ENCODE data around the gene PKNOX2. TPM values are rescaled to one million over a fixed set of nuclear protein-coding genes. Genes with fewer than 3 reads are reported as not detected.

The PKNOX2 gene
- total RNA-seq, 1 donor from 2014 or later, result 39.9 TPM

GRCh38 chr11:125301346-125301745, 136.8 kb downstream of the PKNOX2 start:
- no peaks in the 10 kb centered on the region for H3K27me3 Mint-ChIP-seq
- no peak overlapping the region for H3K27ac Mint-ChIP-seq
- peaks cover 2% of the 10 kb centered on the region for H3K4me1 Mint-ChIP-seq (ENCODE audit: low read depth)
- H3K9me3 Mint-ChIP-seq (ENCODE audit: low read depth), result no peaks in the 10 kb centered on the region
- TF ChIP-seq CTCF (IDR thresholded peaks at IDR 0.05; ENCODE audit: unreplicated experiment), result no peak
- peaks cover 4% of the 10 kb centered on the region for H3K36me3 Mint-ChIP-seq (ENCODE audit: insufficient read depth)
- no peak overlapping the region for H3K4me3 Mint-ChIP-seq (ENCODE audit: low read depth)
- no peak for DNase-seq (ENCODE audit: low spot score, unreplicated experiment)

- no peaks in the 10 kb centered on the region for H3K27me3 Mint-ChIP-seq
- no peaks in the 10 kb centered on the region for H3K9me3 Mint-ChIP-seq (ENCODE audit: low read depth)
- no peak for TF ChIP-seq CTCF (IDR thresholded peaks at IDR 0.05; ENCODE audit: unreplicated experiment)
- H3K36me3 Mint-ChIP-seq (ENCODE audit: insufficient read depth), result peaks cover 3% of the 10 kb centered on the region
- no peak for DNase-seq (ENCODE audit: low spot score, unreplicated experiment)
- peaks cover 2% of the 10 kb centered on the region for H3K4me1 Mint-ChIP-seq (ENCODE audit: low read depth)
- no peak overlapping the region for H3K27ac Mint-ChIP-seq
- H3K4me3 Mint-ChIP-seq (ENCODE audit: low read depth), result no peak overlapping the region
Measured at GRCh38 chr11:125303186-125303585, 138.6 kb downstream of the PKNOX2 start.

GRCh38 chr11:125303694-125304093, 139.1 kb downstream of the PKNOX2 start:
- no peak for TF ChIP-seq CTCF (IDR thresholded peaks at IDR 0.05; ENCODE audit: unreplicated experiment)
- peaks cover 2% of the 10 kb centered on the region for H3K4me1 Mint-ChIP-seq (ENCODE audit: low read depth)
- no peak overlapping the region for H3K27ac Mint-ChIP-seq
- no peaks in the 10 kb centered on the region for H3K9me3 Mint-ChIP-seq (ENCODE audit: low read depth)
- H3K27me3 Mint-ChIP-seq, result no peaks in the 10 kb centered on the region
- no peak for DNase-seq (ENCODE audit: low spot score, unreplicated experiment)
- peaks cover 3% of the 10 kb centered on the region for H3K36me3 Mint-ChIP-seq (ENCODE audit: insufficient read depth)
- H3K4me3 Mint-ChIP-seq (ENCODE audit: low read depth), result no peak overlapping the region

- DNase-seq (ENCODE audit: low spot score, unreplicated experiment), result no peak
- H3K4me3 Mint-ChIP-seq (ENCODE audit: low read depth), result no peak overlapping the region
- TF ChIP-seq CTCF (IDR thresholded peaks at IDR 0.05; ENCODE audit: unreplicated experiment), result no peak
- H3K9me3 Mint-ChIP-seq (ENCODE audit: low read depth), result no peaks in the 10 kb centered on the region
- H3K36me3 Mint-ChIP-seq (ENCODE audit: insufficient read depth), result peaks cover 3% of the 10 kb centered on the region
- H3K4me1 Mint-ChIP-seq (ENCODE audit: low read depth), result peaks cover 2% of the 10 kb centered on the region
- H3K27ac Mint-ChIP-seq, result no peak overlapping the region
- H3K27me3 Mint-ChIP-seq, result no peaks in the 10 kb centered on the region
Measured at GRCh38 chr11:125304136-125304535, 139.6 kb downstream of the PKNOX2 start.

GRCh38 chr11:125304876-125305275, 140.3 kb downstream of the PKNOX2 start:
- TF ChIP-seq CTCF (IDR thresholded peaks at IDR 0.05; ENCODE audit: unreplicated experiment), result no peak
- DNase-seq (ENCODE audit: low spot score, unreplicated experiment), result no peak
- H3K27ac Mint-ChIP-seq, result no peak overlapping the region
- no peaks in the 10 kb centered on the region for H3K9me3 Mint-ChIP-seq (ENCODE audit: low read depth)
- H3K27me3 Mint-ChIP-seq, result no peaks in the 10 kb centered on the region
- H3K4me3 Mint-ChIP-seq (ENCODE audit: low read depth), result no peak overlapping the region
- H3K4me1 Mint-ChIP-seq (ENCODE audit: low read depth), result peaks cover 2% of the 10 kb centered on the region
- peaks cover 3% of the 10 kb centered on the region for H3K36me3 Mint-ChIP-seq (ENCODE audit: insufficient read depth)

All from progenitor cell of endocrine pancreas (in vitro differentiated cells).